CD4-positive, alpha-beta memory T cell (primary cell): Measurements from ENCODE around the gene RPUSD2. TPM values are rescaled to one million over a fixed set of nuclear protein-coding genes. Genes with fewer than 3 reads are reported as not detected.

Source experiments
- CTCF ChIA-PET: fragments of 350-600 bp; sonication (Branson Sonifier 250); formaldehyde crosslinking; loops from one replicate; lab custom pipeline; 2021; ENCODE audit warnings: inconsistent platforms; ENCODE audit not compliant: partially characterized antibody; lab: Charles Lee
- POLR2A ChIA-PET: fragments of 350-600 bp; sonication (Branson Sonifier 250); formaldehyde crosslinking; loops from one replicate; lab custom pipeline; 2021; ENCODE audit not compliant: partially characterized antibody; lab: Charles Lee
- DNase-seq, 5 donors: peaks; one replicate each; pipeline versions ENCODE4 v3.0.0 to v3.0.0-alpha.2; 2020 to 2022; ENCODE audit warnings: mixed read lengths in 1 of 5
- H3K27ac ChIP-seq: one replicate; pipeline ENCODE4 v1.7.0; 2013; ENCODE audit warnings: low read depth, low read length
- H3K27me3 ChIP-seq: 2 replicates; pipeline ENCODE4 v1.7.0; 2013; ENCODE audit warnings: mild to moderate bottlenecking, low read length, moderate library complexity; ENCODE audit not compliant: insufficient read depth
- H3K36me3 ChIP-seq: 2 replicates; pipeline ENCODE4 v1.7.0; 2013; ENCODE audit warnings: mild to moderate bottlenecking, low read length, moderate library complexity; ENCODE audit not compliant: insufficient read depth
- H3K4me1 ChIP-seq: 2 replicates; pipeline ENCODE4 v1.7.0; 2013; ENCODE audit warnings: mild to moderate bottlenecking, low read length, moderate library complexity; ENCODE audit not compliant: insufficient read depth
- H3K4me3 ChIP-seq, 2 donors: one replicate each; pipeline ENCODE4 v1.7.0; 2013; ENCODE audit warnings: low read length in 2 of 2, mild to moderate bottlenecking in 1 of 2
- H3K9me3 ChIP-seq, 2 donors: one replicate each; pipeline ENCODE4 v1.7.0; 2013; ENCODE audit warnings: low read length in 2 of 2, control low read depth in 1 of 2; ENCODE audit not compliant: control insufficient read depth in 1 of 2
- H3K27ac Mint-ChIP-seq, 7 donors: one replicate each; pipeline ENCODE4 v1.8.0; 2020 to 2021; ENCODE audit warnings: mixed read lengths in 7 of 7, mild to moderate bottlenecking in 6 of 7, inconsistent platforms in 3 of 7, moderate library complexity in 3 of 7
- H3K27me3 Mint-ChIP-seq, 2 donors: one replicate each; pipeline ENCODE4 v1.8.0; 2020 to 2021; ENCODE audit warnings: mixed read lengths in 2 of 2
- H3K36me3 Mint-ChIP-seq, 2 donors: one replicate each; pipeline ENCODE4 v1.8.0; 2020 to 2021; ENCODE audit warnings: mixed read lengths in 2 of 2, inconsistent platforms in 1 of 2, mild to moderate bottlenecking in 1 of 2
- H3K4me1 Mint-ChIP-seq, 4 donors: one replicate each; pipeline ENCODE4 v1.8.0; 2020 to 2021; ENCODE audit warnings: mixed read lengths in 4 of 4, mild to moderate bottlenecking in 1 of 4
- H3K4me3 Mint-ChIP-seq, 8 donors: one replicate each; pipeline ENCODE4 v1.8.0; 2020 to 2021; ENCODE audit warnings: mixed read lengths in 8 of 8, mild to moderate bottlenecking in 7 of 8, moderate library complexity in 6 of 8, inconsistent platforms in 3 of 8
- H3K9me3 Mint-ChIP-seq, 8 donors: one replicate each; pipeline ENCODE4 v1.8.0; 2020 to 2021; ENCODE audit warnings: mixed read lengths in 8 of 8, mild to moderate bottlenecking in 5 of 8, inconsistent platforms in 3 of 8, moderate library complexity in 1 of 8
- intact Hi-C: fragments of 100-400 bp; cut with micrococcal nuclease; formaldehyde crosslinking; loops from one replicate; pipeline ENCODE4 v1.15.1; 2023
- polyA plus RNA-seq, 2 donors: library from polyadenylated mRNA; unstranded; fragments of 300-500 nt; fragmentation: Illumina TruSeq; gene quantifications; one replicate each; pipeline ENCODE4 v1.2.3, GENCODE V29; 2021
- total RNA-seq, 2 experiments: library from RNA; stranded (reverse); gene quantifications; one replicate each; pipeline ENCODE4 v1.2.3, GENCODE V29; 2021

Gene RPUSD2
- total and polyA plus RNA-seq, 4 experiments from 2014 or later: 13.6 to 25.0 (median 17.3) TPM

DNA sequence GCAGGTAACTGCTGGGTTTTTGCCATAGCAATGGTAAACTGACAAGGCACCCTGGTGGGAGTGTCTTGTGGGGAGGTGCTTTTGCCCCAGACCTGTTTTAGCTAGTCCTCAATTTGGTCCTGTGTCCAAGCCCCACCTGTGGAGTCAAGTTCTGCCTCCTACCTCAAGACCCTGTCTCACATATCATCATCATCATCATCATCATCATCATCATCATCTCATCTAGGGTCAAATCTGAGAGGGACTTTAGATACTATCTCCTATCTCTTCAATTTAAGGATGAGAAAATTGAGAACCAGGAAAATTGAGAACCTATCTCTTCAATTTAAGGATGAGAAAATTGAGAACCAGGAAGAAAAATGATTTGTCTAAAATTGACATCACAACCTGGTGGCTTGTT is 34.8 kb downstream of the RPUSD2 start:
- peaks cover 0 to 1% (median 0%) of the 10 kb centered on the region in 4 donors for H3K4me1 Mint-ChIP-seq
- no peaks in the 10 kb centered on the region for H3K27me3 Mint-ChIP-seq
- Histone ChIP-seq H3K27me3 (no peaks in the 10 kb centered on the region), H3K4me3 (no peak overlapping the region), H3K9me3 (no peaks in the 10 kb centered on the region), H3K4me1 (no peaks in the 10 kb centered on the region), H3K27ac (no peak overlapping the region), H3K36me3 (no peaks in the 10 kb centered on the region)
- no peak for DNase-seq
- ChIA-PET POLR2A (no interaction called here), CTCF (interaction anchor here (6.4 kb wide), 1 partner anchor 14 kb away, joined by 58 read pairs; no protein-coding TSS in a partner anchor)
- H3K9me3 Mint-ChIP-seq: no peaks in the 10 kb centered on the region
- intact Hi-C loops: no loop called here
- H3K4me3 Mint-ChIP-seq: no peak overlapping the region
- H3K27ac Mint-ChIP-seq: peak overlapping the region in 1 of 7 donors; percentile 57
- H3K36me3 Mint-ChIP-seq: no peaks in the 10 kb centered on the region

DNA sequence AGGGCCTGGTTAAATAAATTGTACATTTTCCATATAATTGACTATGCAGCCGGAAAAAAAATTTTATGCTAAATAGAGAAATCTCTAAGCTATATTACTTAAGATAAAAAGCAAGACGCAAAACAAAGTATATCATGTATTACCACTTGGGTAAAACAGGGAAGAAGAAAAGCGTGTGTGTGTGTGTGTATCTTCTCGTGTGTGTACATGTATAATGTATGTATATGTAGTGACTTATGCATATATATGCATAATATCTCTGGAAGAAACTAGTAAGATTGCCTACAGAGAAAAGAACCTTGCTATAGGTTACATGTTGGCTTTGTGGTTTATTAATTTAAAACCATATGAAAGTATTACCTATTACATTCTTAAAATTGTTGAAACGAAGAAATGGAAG is 44.0 kb downstream of the RPUSD2 start:
- intact Hi-C loops: no loop called here
- ChIA-PET CTCF (no interaction called here), POLR2A (no interaction called here)
- Histone ChIP-seq H3K4me3 (no peak overlapping the region), H3K27me3 (no peaks in the 10 kb centered on the region), H3K9me3 (no peaks in the 10 kb centered on the region), H3K27ac (no peak overlapping the region), H3K36me3 (no peaks in the 10 kb centered on the region), H3K4me1 (no peaks in the 10 kb centered on the region)
- Mint-ChIP-seq H3K4me3 (no peak overlapping the region), H3K36me3 (no peaks in the 10 kb centered on the region), H3K9me3 (no peaks in the 10 kb centered on the region), H3K4me1 (no peaks in the 10 kb centered on the region), H3K27ac (no peak overlapping the region), H3K27me3 (no peaks in the 10 kb centered on the region)
- DNase-seq: no peak

DNA sequence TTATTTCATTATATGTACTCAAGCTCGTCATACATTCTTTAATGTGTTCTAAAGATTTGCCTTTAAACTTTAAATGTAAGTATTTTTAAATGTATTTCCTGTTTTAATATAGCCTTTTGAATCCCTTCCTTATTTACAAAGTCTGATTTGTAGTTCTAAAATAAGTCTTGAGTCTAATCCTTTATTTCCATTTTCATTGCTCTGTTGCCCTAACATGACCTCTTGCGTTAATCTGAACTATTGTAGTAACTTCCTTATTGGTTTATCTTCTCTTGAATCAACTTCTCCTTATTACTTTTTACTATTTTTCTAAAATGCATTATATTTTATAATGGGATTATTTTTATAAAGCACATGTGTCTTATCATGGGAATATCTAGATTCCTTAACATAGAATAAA is 48.9 kb downstream of the RPUSD2 start:
- H3K4me1 Mint-ChIP-seq: no peaks in the 10 kb centered on the region
- peak overlapping the region in 1 of 7 donors; percentile 35 for H3K27ac Mint-ChIP-seq
- Histone ChIP-seq H3K4me3 (no peak overlapping the region), H3K27ac (no peak overlapping the region), H3K9me3 (no peaks in the 10 kb centered on the region), H3K4me1 (no peaks in the 10 kb centered on the region), H3K36me3 (no peaks in the 10 kb centered on the region), H3K27me3 (no peaks in the 10 kb centered on the region)
- ChIA-PET CTCF (interaction anchor here (0.6 kb wide), 1 partner anchor 240 kb away, joined by 3 read pairs; no protein-coding TSS in a partner anchor), POLR2A (no interaction called here)
- no peaks in the 10 kb centered on the region for H3K9me3 Mint-ChIP-seq
- no peak for DNase-seq
- no peaks in the 10 kb centered on the region for H3K27me3 Mint-ChIP-seq
- intact Hi-C loops: no loop called here
- no peaks in the 10 kb centered on the region for H3K36me3 Mint-ChIP-seq
- H3K4me3 Mint-ChIP-seq: no peak overlapping the region

DNA sequence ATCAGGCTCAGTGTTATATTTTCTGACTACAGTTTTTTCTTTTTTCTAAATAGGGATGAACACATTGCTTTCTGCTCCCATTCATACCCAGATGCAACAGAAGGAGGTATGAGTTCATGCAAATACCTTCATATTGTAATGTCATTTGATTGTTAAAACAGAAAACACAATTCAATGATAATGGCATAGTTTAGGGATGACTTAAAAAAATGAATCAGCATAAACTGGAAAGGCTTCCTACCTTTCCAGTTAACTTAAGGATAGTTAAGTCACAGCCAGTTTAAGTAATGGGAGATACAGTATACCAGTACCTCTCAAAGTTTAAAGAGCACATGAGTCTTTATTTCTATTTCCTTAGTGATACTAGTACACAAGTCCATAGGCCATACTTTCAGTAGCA is 49.8 kb downstream of the RPUSD2 start:
- H3K27ac Mint-ChIP-seq: no peak overlapping the region
- no peak overlapping the region for H3K4me3 Mint-ChIP-seq
- no peaks in the 10 kb centered on the region for H3K36me3 Mint-ChIP-seq
- DNase-seq: no peak
- ChIA-PET CTCF (no interaction called here), POLR2A (no interaction called here)
- no peaks in the 10 kb centered on the region for H3K27me3 Mint-ChIP-seq
- H3K4me1 ChIP-seq: no peaks in the 10 kb centered on the region
- H3K4me3 ChIP-seq: no peak overlapping the region
- no peaks in the 10 kb centered on the region for H3K27me3 ChIP-seq
- no peaks in the 10 kb centered on the region for H3K4me1 Mint-ChIP-seq
- no peaks in the 10 kb centered on the region for H3K36me3 ChIP-seq
- H3K9me3 ChIP-seq: no peaks in the 10 kb centered on the region
- no peaks in the 10 kb centered on the region for H3K9me3 Mint-ChIP-seq
- intact Hi-C loops: no loop called here
- H3K27ac ChIP-seq: no peak overlapping the region

DNA sequence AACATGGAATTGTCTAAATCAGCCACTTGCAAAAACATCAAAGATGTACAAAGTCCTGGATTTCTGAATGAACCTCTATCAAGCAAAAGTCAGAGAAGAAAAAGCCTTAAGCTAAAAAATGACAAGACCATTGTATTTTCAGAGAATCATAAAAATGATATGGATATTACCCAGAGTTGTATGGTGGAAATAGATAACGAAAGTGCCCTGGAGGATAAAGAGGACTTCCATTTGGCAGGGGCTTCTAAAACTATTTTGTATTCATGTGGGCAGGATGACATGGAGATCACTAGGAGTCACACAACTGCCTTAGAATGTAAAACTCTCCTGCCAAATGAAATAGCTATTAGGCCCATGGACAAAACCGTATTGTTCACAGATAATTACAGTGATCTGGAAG is 54.3 kb downstream of the RPUSD2 start:
- ChIA-PET CTCF (interaction anchor here (1.2 kb wide), 1 partner anchor 8 kb away, joined by 5 read pairs; no protein-coding TSS in a partner anchor), POLR2A (no interaction called here)
- Histone ChIP-seq H3K36me3 (no peaks in the 10 kb centered on the region), H3K9me3 (no peaks in the 10 kb centered on the region), H3K27me3 (no peaks in the 10 kb centered on the region), H3K27ac (no peak overlapping the region), H3K4me3 (no peak overlapping the region), H3K4me1 (no peaks in the 10 kb centered on the region)
- Mint-ChIP-seq H3K27me3 (no peaks in the 10 kb centered on the region), H3K36me3 (no peaks in the 10 kb centered on the region), H3K4me1 (no peaks in the 10 kb centered on the region), H3K4me3 (no peak overlapping the region), H3K9me3 (no peaks in the 10 kb centered on the region), H3K27ac (no peak overlapping the region)
- intact Hi-C loops: no loop called here
- no peak for DNase-seq

Other genes starting within 250 kb of the RPUSD2 start
- gene INAFM2, start 245.6 kb upstream of the RPUSD2 start, total RNA-seq: 1 to 10 TPM; 7.2 to 7.5 TPM
- 1 to 10 TPM in 1 of 2 donors, under 1 TPM in 1; 0.08 to 2.8 TPM for gene INAFM2, start 245.6 kb upstream of the RPUSD2 start, polyA plus RNA-seq
- gene CCDC9B, start 228.4 kb upstream of the RPUSD2 start, total RNA-seq: 1 to 10 TPM; 2.6 to 5.1 TPM
- under 1 TPM in 1 of 2 donors, not detected in 1; 0.53 TPM for gene CCDC9B, start 228.4 kb upstream of the RPUSD2 start, polyA plus RNA-seq
- gene PHGR1, start 218.3 kb upstream of the RPUSD2 start, total RNA-seq: not detected
- gene PHGR1, start 218.3 kb upstream of the RPUSD2 start, polyA plus RNA-seq: not detected
- gene DISP2, start 211.1 kb upstream of the RPUSD2 start, total RNA-seq: under 1 TPM; 0.03 to 0.23 TPM
- under 1 TPM in 1 of 2 donors, not detected in 1; 0.05 TPM for gene DISP2, start 211.1 kb upstream of the RPUSD2 start, polyA plus RNA-seq
- gene KNSTRN, start 186.6 kb upstream of the RPUSD2 start, total RNA-seq: 1 to 10 TPM; 6.8 to 8.8 TPM
- 1 to 10 TPM; 1.0 to 2.5 TPM for gene KNSTRN, start 186.6 kb upstream of the RPUSD2 start, polyA plus RNA-seq
- 10 to 100 TPM; 56.4 to 62.2 TPM for gene IVD, start 163.5 kb upstream of the RPUSD2 start, total RNA-seq
- gene IVD, start 163.5 kb upstream of the RPUSD2 start, polyA plus RNA-seq: 10 to 100 TPM; 25.7 to 26.8 TPM
- 10 to 100 TPM; 47.0 to 49.2 TPM for gene BAHD1, start 128.3 kb upstream of the RPUSD2 start, total RNA-seq
- gene BAHD1, start 128.3 kb upstream of the RPUSD2 start, polyA plus RNA-seq: 1 to 10 TPM; 1.5 to 4.6 TPM
- 10 to 100 TPM in 1 of 2 experiments, 1 to 10 TPM in 1; 9.1 to 10.5 TPM for gene CHST14, start 98.3 kb upstream of the RPUSD2 start, total RNA-seq
- gene CHST14, start 98.3 kb upstream of the RPUSD2 start, polyA plus RNA-seq: 1 to 10 TPM in 1 of 2 donors, under 1 TPM in 1; 0.64 to 1.5 TPM
- 10 to 100 TPM; 31.7 to 32.4 TPM for gene CCDC32, start 4.3 kb upstream of the RPUSD2 start, total RNA-seq
- gene CCDC32, start 4.3 kb upstream of the RPUSD2 start, polyA plus RNA-seq: 10 to 100 TPM; 41.9 to 49.3 TPM
- 1 to 10 TPM in 1 of 2 experiments, under 1 TPM in 1; 0.99 to 1.2 TPM for gene KNL1, start 24.9 kb downstream of the RPUSD2 start, total RNA-seq
- under 1 TPM in 1 of 2 donors, not detected in 1; 0.10 TPM for gene KNL1, start 24.9 kb downstream of the RPUSD2 start, polyA plus RNA-seq
- 1 to 10 TPM in 1 of 2 experiments, under 1 TPM in 1; 0.93 to 1.7 TPM for gene RAD51, start 125.9 kb downstream of the RPUSD2 start, total RNA-seq
- 1 to 10 TPM in 1 of 2 donors, under 1 TPM in 1; 0.21 to 1.6 TPM for gene RAD51, start 125.9 kb downstream of the RPUSD2 start, polyA plus RNA-seq
- gene RMDN3, start 186.0 kb downstream of the RPUSD2 start, total RNA-seq: 10 to 100 TPM; 24.5 to 26.7 TPM
- gene RMDN3, start 186.0 kb downstream of the RPUSD2 start, polyA plus RNA-seq: 10 to 100 TPM; 28.9 to 35.9 TPM
- gene GCHFR, start 194.8 kb downstream of the RPUSD2 start, total RNA-seq: 10 to 100 TPM; 21.2 to 24.1 TPM
- 100 to 1,000 TPM in 1 of 2 donors, 10 to 100 TPM in 1; 74.8 to 115 TPM for gene GCHFR, start 194.8 kb downstream of the RPUSD2 start, polyA plus RNA-seq
- gene C15orf62, start 200.7 kb downstream of the RPUSD2 start, total RNA-seq: 1 to 10 TPM; 3.5 TPM
- gene C15orf62, start 200.7 kb downstream of the RPUSD2 start, polyA plus RNA-seq: under 1 TPM; 0.24 to 0.29 TPM
- 10 to 100 TPM; 34.1 to 35.0 TPM for gene ZFYVE19, start 237.8 kb downstream of the RPUSD2 start, total RNA-seq
- 10 to 100 TPM; 10.4 to 20.4 TPM for gene ZFYVE19, start 237.8 kb downstream of the RPUSD2 start, polyA plus RNA-seq
- 10 to 100 TPM; 40.5 to 43.9 TPM for gene DNAJC17, start 238.2 kb downstream of the RPUSD2 start, total RNA-seq
- gene DNAJC17, start 238.2 kb downstream of the RPUSD2 start, polyA plus RNA-seq: 10 to 100 TPM; 24.3 to 31.5 TPM